H1 (cell line): ENCODE data around the gene MAFG. TPM values are rescaled to one million over a fixed set of nuclear protein-coding genes. Genes with fewer than 3 reads are reported as not detected.
A peak's percentile ranks its signal among the peaks of the same experiment; 100 is the strongest.

ENCODE experiments used
- ASH2L ChIP-seq: fragments of 200-600, 300-600 bp; sonication (generic); IDR thresholded peaks from one replicate; pipeline ENCODE4 v1.7.1; 2017; ENCODE audit warnings: low read length
- BCL11A ChIP-seq, 2 experiments: IDR thresholded peaks; one replicate each; pipeline ENCODE4 v1.6.1; 2011; ENCODE audit warnings: low read depth in 2 of 2, low read length in 2 of 2, mild to moderate bottlenecking in 2 of 2
- CBX5 ChIP-seq: fragments of 300-800, 300-1000 bp; sonication (generic); IDR thresholded peaks from 2 replicates; pipeline ENCODE4 v1.7.1; 2016; ENCODE audit warnings: antibody characterized with exemption, low read length, low read depth
- CBX8 ChIP-seq: fragments of 300-800, 300-1000 bp; sonication (generic); IDR thresholded peaks from 2 replicates; pipeline ENCODE4 v1.7.1; 2016; ENCODE audit warnings: low read depth, low read length, borderline replicate concordance
- EGR1 ChIP-seq: IDR thresholded peaks from 2 replicates; pipeline ENCODE4 v1.6.1; 2011; ENCODE audit warnings: low read depth, low read length, borderline replicate concordance
- EP300 ChIP-seq, 2 experiments: IDR thresholded peaks; 1 replicate in 1 of 2; 2 replicates in 1 of 2; pipeline ENCODE4 v1.6.1; 2011 to 2012; ENCODE audit warnings: low read depth in 2 of 2, low read length in 2 of 2, mild to moderate bottlenecking in 2 of 2, borderline replicate concordance in 1 of 2, inconsistent platforms in 1 of 2, moderate library complexity in 1 of 2
- EZH2 ChIP-seq: fragments of 200-600 bp; sonication (generic); IDR thresholded peaks from 2 replicates; pipeline ENCODE4 v1.7.1; 2012; ENCODE audit warnings: low read depth, mild to moderate bottlenecking, moderate library complexity, low read length, inconsistent platforms; ENCODE audit not compliant: severe bottlenecking
- FOSL1 ChIP-seq: IDR thresholded peaks from 2 replicates; pipeline ENCODE4 v1.6.1; 2011; ENCODE audit warnings: mild to moderate bottlenecking, low read depth, low read length, moderate library complexity; ENCODE audit not compliant: insufficient read depth
- KDM1A ChIP-seq: fragments of 200-600, 300-600 bp; sonication (generic); IDR thresholded peaks from 2 replicates; pipeline ENCODE4 v1.7.1; 2016; ENCODE audit warnings: mild to moderate bottlenecking, low read length, borderline replicate concordance
- KDM5A ChIP-seq: fragments of 200-600 bp; IDR thresholded peaks from 2 replicates; pipeline ENCODE4 v1.7.1; 2012; ENCODE audit warnings: mild to moderate bottlenecking, low read length, inconsistent platforms, mixed read lengths
- NRF1 ChIP-seq: IDR thresholded peaks from 2 replicates; pipeline ENCODE4 v1.6.1; 2011; ENCODE audit warnings: mild to moderate bottlenecking, low read depth, low read length, improper control_type of control experiment
- RAD21 ChIP-seq, 2 experiments: IDR thresholded peaks in 1 of 2; conservative IDR thresholded peaks in 1 of 2; 2 replicates each; pipeline ENCODE4 v1.6.1; 2011; ENCODE audit warnings: low read depth in 2 of 2, low read length in 2 of 2, improper control_type of control experiment in 1 of 2, inconsistent platforms in 1 of 2, mild to moderate bottlenecking in 1 of 2, moderate library complexity in 1 of 2
- SAP30 ChIP-seq: fragments of 300-600 bp; sonication (generic); IDR thresholded peaks from 2 replicates; pipeline ENCODE4 v1.7.1; 2012; ENCODE audit warnings: low read length, moderate library complexity, mild to moderate bottlenecking, inconsistent platforms; ENCODE audit not compliant: insufficient read depth, insufficient replicate concordance
- SP4 ChIP-seq: IDR thresholded peaks from 2 replicates; pipeline ENCODE4 v1.6.1; 2012; ENCODE audit warnings: low read length, inconsistent platforms
- ZNF274 ChIP-seq: IDR thresholded peaks from 2 replicates; pipeline ENCODE4 v1.7.0; 2012; ENCODE audit warnings: low read length, borderline replicate concordance; ENCODE audit errors: extremely low read depth
- polyA plus RNA-seq, 7 experiments: library from polyadenylated mRNA; depleted of rRNA in 3 of 7; stranded (reverse) in 5 of 7; unstranded in 2 of 7; fragments of >200 nt in 5 of 7; fragments of 200-250 nt in 2 of 7; gene quantifications; 1 replicate in 5 of 7; 2 replicates in 1 of 7; 4 replicates in 1 of 7; pipeline versions ENCODE4 v1.2.1 to v1.2.3, GENCODE V29; 2011 to 2013; ENCODE audit warnings: missing spikeins in 2 of 7, mixed read lengths in 2 of 7
- total RNA-seq: library from RNA; stranded (reverse); fragmentation: NEBNext Ultra II Directional; extraction: Animal tissue kit (Norgen Biotek cat#: 25700); gene quantifications from 2 replicates; pipeline ENCODE4 v1.2.1, GENCODE V29; 2021
- TF ChIP-seq, protein P1 (sequence below): IDR thresholded peaks from 2 replicates; pipeline ENCODE4 v1.6.1; 2012; ENCODE audit warnings: inconsistent platforms
- TF ChIP-seq, protein P2 (sequence below): IDR thresholded peaks from 2 replicates; pipeline ENCODE4 v1.6.1; 2011; ENCODE audit warnings: low read depth, mild to moderate bottlenecking, low read length; ENCODE audit not compliant: insufficient read depth

MAFG gene
- total and polyA plus RNA-seq, 2 of the 8 experiments (the other 6 are each of a cell fraction or from before 2014, with no cell fraction given): 25.5 to 26.9 TPM

DNA sequence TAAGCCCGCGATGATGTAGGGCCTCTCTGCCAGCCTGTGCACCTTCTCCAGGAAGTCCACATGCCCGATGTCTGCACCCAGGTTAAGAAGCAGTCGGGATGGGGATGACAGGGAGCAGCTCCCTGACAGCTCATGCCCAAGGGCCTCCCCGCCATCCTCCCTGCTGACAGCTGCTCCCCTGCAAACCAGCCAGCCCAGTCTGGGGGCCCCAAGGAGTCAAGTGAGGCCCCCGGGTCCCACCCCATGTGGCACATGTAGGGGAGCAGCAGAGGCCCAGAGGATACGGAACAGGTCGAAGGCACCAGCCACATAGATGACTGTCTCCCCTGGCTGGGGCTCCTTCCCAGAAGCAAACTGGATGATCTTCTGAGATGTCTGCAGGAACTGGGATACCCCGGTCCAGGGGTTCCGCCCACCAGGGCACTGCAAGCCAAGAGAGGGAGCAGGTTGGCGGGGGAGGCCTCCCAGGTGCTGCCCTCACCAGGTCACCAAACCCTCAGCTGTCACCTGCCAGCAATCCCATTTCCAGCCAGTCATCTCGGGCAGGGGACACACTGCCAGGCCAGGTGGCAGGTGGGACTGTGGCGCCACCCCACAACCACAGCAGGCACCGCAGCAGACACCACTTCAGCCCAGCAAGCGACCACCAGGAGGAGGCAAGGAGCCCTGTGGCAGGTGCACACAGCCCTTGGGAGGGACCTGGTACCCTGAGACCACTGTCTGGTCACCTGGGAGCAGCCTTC, 20.9 kb downstream of the MAFG start (continued):
- no peak for TF ChIP-seq ASH2L
- no peak for TF ChIP-seq KDM1A
- TF ChIP-seq BCL11A (IDR thresholded peaks at IDR 0.05; ENCODE audit: low read depth in 2 of 2, low read length in 2 of 2): no peak
- TF ChIP-seq, protein P1, sequence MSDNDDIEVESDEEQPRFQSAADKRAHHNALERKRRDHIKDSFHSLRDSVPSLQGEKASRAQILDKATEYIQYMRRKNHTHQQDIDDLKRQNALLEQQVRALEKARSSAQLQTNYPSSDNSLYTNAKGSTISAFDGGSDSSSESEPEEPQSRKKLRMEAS: 0 out of 2 replicates have a peak, but pooled peaks have one; percentile 26
- no peak for TF ChIP-seq CBX5
- TF ChIP-seq KDM5A: no peak
- TF ChIP-seq CBX8: no peak
- TF ChIP-seq RAD21 (IDR thresholded peaks at IDR 0.05 in 1 of 2, conservative IDR thresholded peaks at IDR 0.05 in 1 of 2; ENCODE audit: low read depth in 2 of 2, low read length in 2 of 2): peak; percentile 50 to 58
- no peak for TF ChIP-seq EZH2
- no peak for TF ChIP-seq EP300 (IDR thresholded peaks at IDR 0.05; ENCODE audit: borderline replicate concordance in 1 of 2, low read depth in 2 of 2, low read length in 2 of 2)
- no peak for TF ChIP-seq SP4
- no peak for TF ChIP-seq NRF1
- no peak for TF ChIP-seq SAP30
- TF ChIP-seq, protein P2, sequence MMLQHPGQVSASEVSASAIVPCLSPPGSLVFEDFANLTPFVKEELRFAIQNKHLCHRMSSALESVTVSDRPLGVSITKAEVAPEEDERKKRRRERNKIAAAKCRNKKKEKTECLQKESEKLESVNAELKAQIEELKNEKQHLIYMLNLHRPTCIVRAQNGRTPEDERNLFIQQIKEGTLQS: no peak
- no peak for TF ChIP-seq ZNF274
- no peak for TF ChIP-seq EGR1
- TF ChIP-seq FOSL1: no peak
